Activated T-cell treated with anti-CD3 and anti-CD28 coated beads, Interleukin-2, amount 50 U/mL, for 72 hours (primary cell): Measurements from ENCODE around the gene PKIG. TPM values are rescaled to one million over a fixed set of nuclear protein-coding genes. Genes with fewer than 3 reads are reported as not detected.

Experiments
- ATAC-seq, 2 donors: fragments of 150-1000 bp; cut with Tn5 transposase; replicated peaks in 1 of 2; 2 replicates each; pipeline ENCODE4 v1.10.0; 2021; ENCODE audit warnings: moderate library complexity in 2 of 2, mild to moderate bottlenecking in 1 of 2
- DNase-seq, 2 donors: peaks; one replicate each; pipeline ENCODE4 v3.0.0; 2021 to 2022; ENCODE audit warnings: mixed read lengths in 1 of 2
- H3K27ac Mint-ChIP-seq: one replicate; pipeline ENCODE4 v1.8.0; 2022; ENCODE audit warnings: mild to moderate bottlenecking, moderate library complexity, mixed read lengths
- H3K27me3 Mint-ChIP-seq: one replicate; pipeline ENCODE4 v1.8.0; 2022; ENCODE audit warnings: low read depth, mixed read lengths
- H3K36me3 Mint-ChIP-seq, 2 donors: one replicate each; pipeline ENCODE4 v1.8.0; 2022; ENCODE audit warnings: mixed read lengths in 2 of 2, mild to moderate bottlenecking in 1 of 2; ENCODE audit not compliant: insufficient read depth in 2 of 2
- H3K4me1 Mint-ChIP-seq: one replicate; pipeline ENCODE4 v1.8.0; 2022; ENCODE audit warnings: low read depth, mixed read lengths
- H3K4me3 Mint-ChIP-seq, 2 donors: one replicate each; pipeline ENCODE4 v1.8.0; 2022; ENCODE audit warnings: mild to moderate bottlenecking in 2 of 2, mixed read lengths in 2 of 2, moderate library complexity in 2 of 2
- H3K9me3 Mint-ChIP-seq, 2 donors: one replicate each; pipeline ENCODE4 v1.8.0; 2022; ENCODE audit warnings: mixed read lengths in 2 of 2
- total RNA-seq, 2 donors: library from RNA; stranded (reverse); gene quantifications; one replicate each; pipeline ENCODE4 v1.2.3, GENCODE V29; 2022

PKIG gene
- total RNA-seq, 2 donors from 2014 or later, result 10.3 to 13.6 TPM

- no peak for ATAC-seq
- no peak overlapping the region for H3K4me3 Mint-ChIP-seq
- no peak overlapping the region for H3K27ac Mint-ChIP-seq
Measured at GRCh38 chr20:44658810-44659209, 76.4 kb downstream of the PKIG start.

GRCh38 chr20:44659931-44660330 lies 77.6 kb downstream of the PKIG start:
- ATAC-seq (no peak), DNase-seq (no peak)
- H3K27me3 Mint-ChIP-seq, result no peaks in the 10 kb centered on the region
- no peaks in the 10 kb centered on the region for H3K4me1 Mint-ChIP-seq
- H3K4me3 Mint-ChIP-seq, result no peak overlapping the region
- no peaks in the 10 kb centered on the region for H3K9me3 Mint-ChIP-seq
- no peaks in the 10 kb centered on the region for H3K36me3 Mint-ChIP-seq
- peak overlapping the region; percentile 5 for H3K27ac Mint-ChIP-seq

More at GRCh38 chr20:44658810-44659209, 76.4 kb downstream of the PKIG start:
- H3K9me3 Mint-ChIP-seq, result peaks cover 0 to 2% of the 10 kb centered on the region in 2 donors
- H3K36me3 Mint-ChIP-seq, result no peaks in the 10 kb centered on the region
- H3K4me1 Mint-ChIP-seq, result no peaks in the 10 kb centered on the region
- DNase-seq, result no peak
- H3K27me3 Mint-ChIP-seq, result no peaks in the 10 kb centered on the region

GRCh38 chr20:44660581-44660980 lies 78.2 kb downstream of the PKIG start:
- H3K9me3 Mint-ChIP-seq, result no peaks in the 10 kb centered on the region
- ATAC-seq (peak; percentile 18 to 53), DNase-seq (no peak)
- H3K4me1 Mint-ChIP-seq, result no peaks in the 10 kb centered on the region
- no peaks in the 10 kb centered on the region for H3K27me3 Mint-ChIP-seq
- no peak overlapping the region for H3K4me3 Mint-ChIP-seq
- no peaks in the 10 kb centered on the region for H3K36me3 Mint-ChIP-seq
- H3K27ac Mint-ChIP-seq, result no peak overlapping the region

- H3K27ac Mint-ChIP-seq, result no peak overlapping the region
- H3K27me3 Mint-ChIP-seq, result no peaks in the 10 kb centered on the region
- H3K36me3 Mint-ChIP-seq, result no peaks in the 10 kb centered on the region
- no peaks in the 10 kb centered on the region for H3K9me3 Mint-ChIP-seq
- H3K4me1 Mint-ChIP-seq, result no peaks in the 10 kb centered on the region
- H3K4me3 Mint-ChIP-seq, result no peak overlapping the region
- ATAC-seq (no peak), DNase-seq (no peak)
Measured at GRCh38 chr20:44662261-44662660, 79.9 kb downstream of the PKIG start.

- H3K27me3 Mint-ChIP-seq, result no peaks in the 10 kb centered on the region
- ATAC-seq (no peak), DNase-seq (no peak)
- H3K27ac Mint-ChIP-seq, result no peak overlapping the region
- no peak overlapping the region for H3K4me3 Mint-ChIP-seq
- no peaks in the 10 kb centered on the region for H3K9me3 Mint-ChIP-seq
- H3K36me3 Mint-ChIP-seq, result no peaks in the 10 kb centered on the region
- H3K4me1 Mint-ChIP-seq, result peaks cover 2% of the 10 kb centered on the region
Measured at GRCh38 chr20:44664131-44664530, 81.8 kb downstream of the PKIG start.

- H3K27ac Mint-ChIP-seq, result no peak overlapping the region
- ATAC-seq (no peak), DNase-seq (no peak)
- H3K36me3 Mint-ChIP-seq, result no peaks in the 10 kb centered on the region
- H3K27me3 Mint-ChIP-seq, result no peaks in the 10 kb centered on the region
- H3K9me3 Mint-ChIP-seq, result no peaks in the 10 kb centered on the region
- peaks cover 6% of the 10 kb centered on the region for H3K4me1 Mint-ChIP-seq
- no peak overlapping the region for H3K4me3 Mint-ChIP-seq
Measured at GRCh38 chr20:44666066-44666465, 83.7 kb downstream of the PKIG start.

Other genes with a start within 250 kb of the PKIG start
- gene R3HDML, start 245.5 kb upstream of the PKIG start, total RNA-seq, result not detected
- gene HNF4A, start 226.9 kb upstream of the PKIG start, total RNA-seq, result not detected
- 10 to 100 TPM; 15.9 to 21.0 TPM for gene TTPAL, start 106.7 kb upstream of the PKIG start, total RNA-seq
- gene SERINC3, start 60.5 kb upstream of the PKIG start, total RNA-seq, result 10 to 100 TPM; 85.6 to 100.0 TPM
- gene ADA, start 69.1 kb downstream of the PKIG start, total RNA-seq, result 10 to 100 TPM; 26.7 to 43.4 TPM
- not detected for gene CCN5, start 132.8 kb downstream of the PKIG start, total RNA-seq
- gene KCNK15, start 163.3 kb downstream of the PKIG start, total RNA-seq, result under 1 TPM; 0.48 to 0.63 TPM
- gene RIMS4, start 228.0 kb downstream of the PKIG start, total RNA-seq, result under 1 TPM; 0.05 to 0.07 TPM